SK-N-SH (cell line): ENCODE results near the gene SDF4. TPM values are rescaled to one million over a fixed set of nuclear protein-coding genes. Genes with fewer than 3 reads are reported as not detected.

Experiments used
- CTCF ChIA-PET: fragments of 300-600, 350-600 bp; formaldehyde crosslinking; extraction: SDS; loops from one replicate; lab custom pipeline; 2021; lab: Yijun Ruan, JAX
- POLR2A ChIA-PET: fragments of 350-600 bp; sonication (Branson Sonifier 250); formaldehyde crosslinking; extraction: SDS; loops from one replicate; lab custom pipeline; 2020; ENCODE audit warnings: antibody characterized with exemption, inconsistent platforms; lab: Yijun Ruan, JAX
- DNase-seq: peaks from one replicate; pipeline ENCODE4 v3.0.0; 2012
- H2AFZ ChIP-seq: fragments of 200-600 bp; sonication (generic); 2 replicates; pipeline ENCODE4 v1.8.1; 2016; ENCODE audit warnings: antibody characterized with exemption, mild to moderate bottlenecking, low read depth
- H3F3A ChIP-seq: fragments of 200-600 bp; sonication (generic); replicated peaks from 2 replicates; pipeline ENCODE3; 2016; ENCODE audit warnings: antibody characterized with exemption, mild to moderate bottlenecking; ENCODE audit not compliant: insufficient read depth
- H3K27ac ChIP-seq, 2 experiments: fragments of 200-500 bp in 1 of 2; fragments of 200-600 bp in 1 of 2; sonication (Bioruptor generic) in 1 of 2; sonication (generic), shearing (Covaris generic) in 1 of 2; 2 replicates each; pipeline versions ENCODE4 v1.5.1 to v1.6.1; 2014 to 2016; ENCODE audit warnings: low read depth in 2 of 2, inconsistent platforms in 1 of 2, low read length in 1 of 2, mild to moderate bottlenecking in 1 of 2, mixed read lengths in 1 of 2
- H3K27me3 ChIP-seq: fragments of 200-600 bp; sonication (generic), shearing (Covaris generic); 2 replicates; pipeline ENCODE4 v1.6.1; 2016; ENCODE audit warnings: mixed run types; ENCODE audit not compliant: insufficient read depth
- H3K36me3 ChIP-seq, 2 experiments: fragments of 200-500 bp in 1 of 2; fragments of 200-600 bp in 1 of 2; sonication (Bioruptor generic) in 1 of 2; sonication (generic) in 1 of 2; replicated peaks in 1 of 2; 2 replicates each; pipeline versions ENCODE3 to v1.5.1; 2014 to 2016; ENCODE audit warnings: low read length in 1 of 2, mild to moderate bottlenecking in 1 of 2; ENCODE audit not compliant: insufficient read depth in 2 of 2, control insufficient read depth in 1 of 2
- H3K4me1 ChIP-seq, 2 experiments: fragments of 200-500 bp in 1 of 2; fragments of 200-600 bp in 1 of 2; sonication (Bioruptor generic) in 1 of 2; sonication (generic), shearing (Covaris generic) in 1 of 2; 2 replicates each; pipeline versions ENCODE4 v1.5.1 to v1.6.1; 2014 to 2016; ENCODE audit warnings: low read depth in 1 of 2, low read length in 1 of 2, mixed run types in 1 of 2; ENCODE audit not compliant: insufficient read depth in 2 of 2, control insufficient read depth in 1 of 2
- H3K4me2 ChIP-seq: fragments of 200-600 bp; sonication (generic), shearing (Covaris generic); 2 replicates; pipeline ENCODE4 v1.6.1; 2017; ENCODE audit warnings: mixed run types
- H3K4me3 ChIP-seq, 2 experiments: fragments of 200-500 bp in 1 of 2; fragments of 200-600 bp in 1 of 2; sonication (Bioruptor generic) in 1 of 2; sonication (generic), shearing (Covaris generic) in 1 of 2; 2 replicates each; pipeline versions ENCODE4 v1.5.1 to v1.8.1; 2014 to 2016; ENCODE audit warnings: low read depth in 2 of 2, inconsistent platforms in 1 of 2, low read length in 1 of 2, mild to moderate bottlenecking in 1 of 2, mixed read lengths in 1 of 2, moderate library complexity in 1 of 2
- H3K79me2 ChIP-seq: fragments of 200-600 bp; sonication (generic); 2 replicates; pipeline ENCODE4 v1.8.1; 2017; ENCODE audit warnings: mild to moderate bottlenecking; ENCODE audit not compliant: insufficient read depth
- H3K9ac ChIP-seq: fragments of 200-600 bp; sonication (generic); 2 replicates; pipeline ENCODE4 v1.6.1; 2017; ENCODE audit warnings: mixed run types
- H3K9me2 ChIP-seq: fragments of 200-600 bp; sonication (generic); 2 replicates; pipeline ENCODE4 v1.6.1; 2017; ENCODE audit warnings: mixed run types
- H3K9me3 ChIP-seq: fragments of 200-600 bp; sonication (generic); 2 replicates; pipeline ENCODE4 v1.6.1; 2017; ENCODE audit warnings: mixed run types, mild to moderate bottlenecking, moderate library complexity
- H4K20me1 ChIP-seq: fragments of 200-600 bp; sonication (generic); 2 replicates; pipeline ENCODE4 v1.6.1; 2017; ENCODE audit warnings: mild to moderate bottlenecking, mixed run types; ENCODE audit not compliant: insufficient read depth
- EP300 ChIP-seq, 2 experiments: IDR thresholded peaks; 2 replicates each; pipeline versions ENCODE4 v1.4.0 to v1.6.1; 2012; ENCODE audit warnings: borderline replicate concordance in 1 of 2, low read depth in 1 of 2, low read length in 1 of 2
- FOXJ3 ChIP-seq: sonication (generic); formaldehyde crosslinking; IDR thresholded peaks from 2 replicates; pipeline ENCODE4 v1.5.1; 2020; ENCODE audit warnings: mild to moderate bottlenecking, missing genetic modification reagents
- NRF1 ChIP-seq: IDR thresholded peaks from 2 replicates; pipeline ENCODE4 v1.6.1; 2012; ENCODE audit warnings: low read depth, mild to moderate bottlenecking, low read length
- PBX3 ChIP-seq: IDR thresholded peaks from 2 replicates; pipeline ENCODE4; 2012
- RAD21 ChIP-seq: IDR thresholded peaks from 2 replicates; pipeline ENCODE4 v1.6.1; 2012; ENCODE audit warnings: mild to moderate bottlenecking, low read length
- RCOR1 ChIP-seq: fragments of 150-350 bp; IDR thresholded peaks from 2 replicates; pipeline ENCODE4 v1.6.1; 2017; ENCODE audit warnings: antibody characterized with exemption, low read length
- RFX5 ChIP-seq: IDR thresholded peaks from 2 replicates; pipeline ENCODE4 v1.6.1; 2012; ENCODE audit warnings: mild to moderate bottlenecking, improper control_type of control experiment, low read length
- RXRA ChIP-seq: IDR thresholded peaks from 2 replicates; pipeline ENCODE4 v1.4.0; 2012; ENCODE audit warnings: low read depth, mild to moderate bottlenecking, borderline replicate concordance
- TCF12 ChIP-seq: IDR thresholded peaks from 2 replicates; pipeline ENCODE4 v1.4.0; 2012
- WGBS: methylation state at CpG from one replicate; pipeline ENCODE4 v1.1.6; 2017; ENCODE audit warnings: low lambda C conversion rate; 5-methylcytosine and 5-hydroxymethylcytosine counted together
- polyA plus RNA-seq, 3 experiments: library from polyadenylated mRNA; depleted of rRNA; stranded (reverse); fragments of >200 nt; gene quantifications; 2 replicates each; pipeline ENCODE4 v1.2.3, GENCODE V29; 2012
- TF ChIP-seq, protein P1 (sequence below): IDR thresholded peaks from 2 replicates; pipeline ENCODE4 v1.6.1; 2012; ENCODE audit warnings: mild to moderate bottlenecking, low read depth, low read length, moderate library complexity
- TF ChIP-seq, protein P2 (sequence below): fragments of 200-600 bp; sonication (generic); IDR thresholded peaks from 2 replicates; pipeline ENCODE4 v1.6.1; 2017; ENCODE audit warnings: antibody characterized with exemption, mild to moderate bottlenecking, moderate library complexity
- TF ChIP-seq, protein P3 (sequence below): fragments of 150-350 bp; IDR thresholded peaks from 2 replicates; pipeline ENCODE4 v1.6.1; 2016; ENCODE audit warnings: mild to moderate bottlenecking, low read depth, low read length

SDF4 gene
- polyA plus RNA-seq, 1 of the 3 experiments (the other 2 are of a cell fraction): 265 TPM

DNA sequence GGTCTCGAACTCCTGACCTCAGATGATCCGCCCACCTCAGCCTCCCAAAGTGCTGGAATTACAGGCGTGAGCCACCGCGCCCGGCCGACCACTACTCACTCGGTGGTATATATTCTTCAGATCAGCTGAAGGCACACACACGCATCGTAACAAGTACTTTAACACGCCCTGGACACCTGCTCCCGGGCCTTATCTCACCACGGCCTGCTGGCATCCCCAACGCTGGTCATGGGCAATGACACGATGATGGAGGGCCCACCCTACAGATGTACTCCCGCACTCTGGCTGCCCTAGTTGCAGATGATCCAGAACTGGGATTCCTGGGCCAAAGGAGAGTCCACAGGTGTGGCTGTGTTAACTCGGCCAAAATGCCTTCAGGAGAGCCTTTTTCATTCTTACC lies 30.3 kb upstream of the SDF4 start:
- H3K9me2 ChIP-seq: no peaks in the 10 kb centered on the region
- H3K9ac ChIP-seq: no peak overlapping the region
- ChIA-PET POLR2A (interaction anchor here (0.7 kb wide), 1 partner anchor 141 kb away, joined by 3 read pairs; no protein-coding TSS in a partner anchor), CTCF (interaction anchor here (0.6 kb wide), 1 partner anchor 339 kb away, joined by 4 read pairs; no protein-coding TSS in a partner anchor)
- no peak overlapping the region for H3K27ac ChIP-seq
- WGBS: 94% methylated on average over 15 of the region's 17 CpGs
- H3K79me2 ChIP-seq: peaks cover 48% of the 10 kb centered on the region
- no peaks in the 10 kb centered on the region for H3K27me3 ChIP-seq
- H4K20me1 ChIP-seq: peaks cover 50% of the 10 kb centered on the region
- peaks cover 17% of the 10 kb centered on the region for H3F3A ChIP-seq
- H3K4me3 ChIP-seq: no peak overlapping the region
- H3K4me1 ChIP-seq: peaks cover 0 to 4% of the 10 kb centered on the region in 2 experiments; a peak in 2 of 4 replicates
- no peak overlapping the region for H2AFZ ChIP-seq
- H3K4me2 ChIP-seq: no peak overlapping the region
- TF ChIP-seq RCOR1 (no peak), RXRA (no peak), FOXJ3 (no peak), RAD21 (no peak), RFX5 (no peak), NRF1 (no peak), TCF12 (no peak), EP300 (IDR thresholded peaks at IDR 0.05; ENCODE audit: borderline replicate concordance in 1 of 2, low read depth in 1 of 2, low read length in 1 of 2) (no peak), PBX3 (no peak)
- TF ChIP-seq, protein P1, sequence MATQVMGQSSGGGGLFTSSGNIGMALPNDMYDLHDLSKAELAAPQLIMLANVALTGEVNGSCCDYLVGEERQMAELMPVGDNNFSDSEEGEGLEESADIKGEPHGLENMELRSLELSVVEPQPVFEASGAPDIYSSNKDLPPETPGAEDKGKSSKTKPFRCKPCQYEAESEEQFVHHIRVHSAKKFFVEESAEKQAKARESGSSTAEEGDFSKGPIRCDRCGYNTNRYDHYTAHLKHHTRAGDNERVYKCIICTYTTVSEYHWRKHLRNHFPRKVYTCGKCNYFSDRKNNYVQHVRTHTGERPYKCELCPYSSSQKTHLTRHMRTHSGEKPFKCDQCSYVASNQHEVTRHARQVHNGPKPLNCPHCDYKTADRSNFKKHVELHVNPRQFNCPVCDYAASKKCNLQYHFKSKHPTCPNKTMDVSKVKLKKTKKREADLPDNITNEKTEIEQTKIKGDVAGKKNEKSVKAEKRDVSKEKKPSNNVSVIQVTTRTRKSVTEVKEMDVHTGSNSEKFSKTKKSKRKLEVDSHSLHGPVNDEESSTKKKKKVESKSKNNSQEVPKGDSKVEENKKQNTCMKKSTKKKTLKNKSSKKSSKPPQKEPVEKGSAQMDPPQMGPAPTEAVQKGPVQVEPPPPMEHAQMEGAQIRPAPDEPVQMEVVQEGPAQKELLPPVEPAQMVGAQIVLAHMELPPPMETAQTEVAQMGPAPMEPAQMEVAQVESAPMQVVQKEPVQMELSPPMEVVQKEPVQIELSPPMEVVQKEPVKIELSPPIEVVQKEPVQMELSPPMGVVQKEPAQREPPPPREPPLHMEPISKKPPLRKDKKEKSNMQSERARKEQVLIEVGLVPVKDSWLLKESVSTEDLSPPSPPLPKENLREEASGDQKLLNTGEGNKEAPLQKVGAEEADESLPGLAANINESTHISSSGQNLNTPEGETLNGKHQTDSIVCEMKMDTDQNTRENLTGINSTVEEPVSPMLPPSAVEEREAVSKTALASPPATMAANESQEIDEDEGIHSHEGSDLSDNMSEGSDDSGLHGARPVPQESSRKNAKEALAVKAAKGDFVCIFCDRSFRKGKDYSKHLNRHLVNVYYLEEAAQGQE: no peak
- TF ChIP-seq, protein P2, sequence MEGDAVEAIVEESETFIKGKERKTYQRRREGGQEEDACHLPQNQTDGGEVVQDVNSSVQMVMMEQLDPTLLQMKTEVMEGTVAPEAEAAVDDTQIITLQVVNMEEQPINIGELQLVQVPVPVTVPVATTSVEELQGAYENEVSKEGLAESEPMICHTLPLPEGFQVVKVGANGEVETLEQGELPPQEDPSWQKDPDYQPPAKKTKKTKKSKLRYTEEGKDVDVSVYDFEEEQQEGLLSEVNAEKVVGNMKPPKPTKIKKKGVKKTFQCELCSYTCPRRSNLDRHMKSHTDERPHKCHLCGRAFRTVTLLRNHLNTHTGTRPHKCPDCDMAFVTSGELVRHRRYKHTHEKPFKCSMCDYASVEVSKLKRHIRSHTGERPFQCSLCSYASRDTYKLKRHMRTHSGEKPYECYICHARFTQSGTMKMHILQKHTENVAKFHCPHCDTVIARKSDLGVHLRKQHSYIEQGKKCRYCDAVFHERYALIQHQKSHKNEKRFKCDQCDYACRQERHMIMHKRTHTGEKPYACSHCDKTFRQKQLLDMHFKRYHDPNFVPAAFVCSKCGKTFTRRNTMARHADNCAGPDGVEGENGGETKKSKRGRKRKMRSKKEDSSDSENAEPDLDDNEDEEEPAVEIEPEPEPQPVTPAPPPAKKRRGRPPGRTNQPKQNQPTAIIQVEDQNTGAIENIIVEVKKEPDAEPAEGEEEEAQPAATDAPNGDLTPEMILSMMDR: no peak
- TF ChIP-seq, protein P3, sequence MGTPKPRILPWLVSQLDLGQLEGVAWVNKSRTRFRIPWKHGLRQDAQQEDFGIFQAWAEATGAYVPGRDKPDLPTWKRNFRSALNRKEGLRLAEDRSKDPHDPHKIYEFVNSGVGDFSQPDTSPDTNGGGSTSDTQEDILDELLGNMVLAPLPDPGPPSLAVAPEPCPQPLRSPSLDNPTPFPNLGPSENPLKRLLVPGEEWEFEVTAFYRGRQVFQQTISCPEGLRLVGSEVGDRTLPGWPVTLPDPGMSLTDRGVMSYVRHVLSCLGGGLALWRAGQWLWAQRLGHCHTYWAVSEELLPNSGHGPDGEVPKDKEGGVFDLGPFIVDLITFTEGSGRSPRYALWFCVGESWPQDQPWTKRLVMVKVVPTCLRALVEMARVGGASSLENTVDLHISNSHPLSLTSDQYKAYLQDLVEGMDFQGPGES: no peak
- DNase-seq: no peak
- no peaks in the 10 kb centered on the region for H3K9me3 ChIP-seq
- H3K36me3 ChIP-seq: peaks cover 19 to 52% of the 10 kb centered on the region in 2 experiments
